Stimulated activated CD8-positive, alpha-beta memory T cell treated with anti-CD3 and anti-CD28 coated beads, Interleukin-4, amount 100 ng/mL, for 48 hours (primary cell): ENCODE data around the gene CPNE5.
"Not testable (repeated sequence)": the region's sequence is repeated elsewhere in the genome, so short reads cannot be mapped to it uniquely, and the experiment has no call there.

Experiments used
- DNase-seq: peaks from one replicate; pipeline ENCODE4 v3.0.0-alpha.2; 2020

The CPNE5 gene

GRCh38 chr6:36720251-36721141 lies 118.7 kb downstream of the CPNE5 start:
- DNase-seq: no peak

- no peak for DNase-seq
Observed at GRCh38 chr6:36719126-36719525, 120.1 kb downstream of the CPNE5 start.

GRCh38 chr6:36718560-36718959 lies 120.7 kb downstream of the CPNE5 start:
- DNase-seq: no peak

GRCh38 chr6:36717871-36718540 lies 121.2 kb downstream of the CPNE5 start:
- no peak for DNase-seq

GRCh38 chr6:36717231-36717825 lies 121.9 kb downstream of the CPNE5 start:
- DNase-seq: no peak

GRCh38 chr6:36716476-36717093 lies 122.7 kb downstream of the CPNE5 start:
- DNase-seq: no peak

GRCh38 chr6:36715469-36715868 lies 123.8 kb downstream of the CPNE5 start:
- no peak for DNase-seq

- no peak for DNase-seq
Observed at GRCh38 chr6:36714511-36714910, 124.7 kb downstream of the CPNE5 start.

GRCh38 chr6:36713846-36714245 lies 125.4 kb downstream of the CPNE5 start:
- no peak for DNase-seq

- no peak for DNase-seq
Observed at GRCh38 chr6:36712816-36713215, 126.4 kb downstream of the CPNE5 start.

- DNase-seq: no peak
Observed at GRCh38 chr6:36706339-36706738, 132.9 kb downstream of the CPNE5 start.

GRCh38 chr6:36704961-36705577 lies 134.2 kb downstream of the CPNE5 start:
- DNase-seq: not testable (repeated sequence)

- no peak for DNase-seq
Observed at GRCh38 chr6:36703982-36704381, 135.3 kb downstream of the CPNE5 start.

- DNase-seq: no peak
Observed at GRCh38 chr6:36703081-36703606, 136.1 kb downstream of the CPNE5 start.

- DNase-seq: no peak
Observed at GRCh38 chr6:36702656-36703055, 136.6 kb downstream of the CPNE5 start.

GRCh38 chr6:36701401-36701991 lies 137.7 kb downstream of the CPNE5 start:
- DNase-seq: no peak

- no peak for DNase-seq
Observed at GRCh38 chr6:36700831-36701230, 138.4 kb downstream of the CPNE5 start.

GRCh38 chr6:36700071-36700812 lies 139.0 kb downstream of the CPNE5 start:
- DNase-seq: no peak

GRCh38 chr6:36699348-36699747 lies 139.9 kb downstream of the CPNE5 start:
- DNase-seq: no peak

- no peak for DNase-seq
Observed at GRCh38 chr6:36698871-36699271, 140.4 kb downstream of the CPNE5 start.

- no peak for DNase-seq
Observed at GRCh38 chr6:36698196-36698595, 141.0 kb downstream of the CPNE5 start.
